Hematopoietic multipotent progenitor cell treated with erythropoietin and hydrocortisone succinate and interleukin-3 and kit ligand, for 4 days (in vitro differentiated cells): ENCODE measurements around the gene LHX2.

Experiments used
- DNase-seq: peaks from one replicate; pipeline ENCODE4 v3.0.0-alpha.2; 2015

The LHX2 gene

GRCh38 chr9:124068251-124068650 lies 56.7 kb downstream of the LHX2 start:
- no peak for DNase-seq

- no peak for DNase-seq
Observed at GRCh38 chr9:124074746-124075145, 63.2 kb downstream of the LHX2 start.

- no peak for DNase-seq
Observed at GRCh38 chr9:124075761-124076160, 64.2 kb downstream of the LHX2 start.

- DNase-seq: no peak
Observed at GRCh38 chr9:124077915-124078572, 66.5 kb downstream of the LHX2 start.

GRCh38 chr9:124078641-124079040 lies 67.1 kb downstream of the LHX2 start:
- no peak for DNase-seq

- DNase-seq: no peak
Observed at GRCh38 chr9:124079176-124079925, 67.8 kb downstream of the LHX2 start.

- no peak for DNase-seq
Observed at GRCh38 chr9:124082622-124083021, 71.1 kb downstream of the LHX2 start.
